GM18511 (cell line): ENCODE data around the gene KIF18B.
A peak's percentile ranks its signal among the peaks of the same experiment; 100 is the strongest.

Experiments used
- ATAC-seq: cut with Tn5 transposase; IDR thresholded peaks from one replicate; pipeline ENCODE4 v1.9.1; 2021; ENCODE audit warnings: mild to moderate bottlenecking, moderate library complexity; ENCODE audit not compliant: unreplicated experiment

Gene KIF18B

DNA sequence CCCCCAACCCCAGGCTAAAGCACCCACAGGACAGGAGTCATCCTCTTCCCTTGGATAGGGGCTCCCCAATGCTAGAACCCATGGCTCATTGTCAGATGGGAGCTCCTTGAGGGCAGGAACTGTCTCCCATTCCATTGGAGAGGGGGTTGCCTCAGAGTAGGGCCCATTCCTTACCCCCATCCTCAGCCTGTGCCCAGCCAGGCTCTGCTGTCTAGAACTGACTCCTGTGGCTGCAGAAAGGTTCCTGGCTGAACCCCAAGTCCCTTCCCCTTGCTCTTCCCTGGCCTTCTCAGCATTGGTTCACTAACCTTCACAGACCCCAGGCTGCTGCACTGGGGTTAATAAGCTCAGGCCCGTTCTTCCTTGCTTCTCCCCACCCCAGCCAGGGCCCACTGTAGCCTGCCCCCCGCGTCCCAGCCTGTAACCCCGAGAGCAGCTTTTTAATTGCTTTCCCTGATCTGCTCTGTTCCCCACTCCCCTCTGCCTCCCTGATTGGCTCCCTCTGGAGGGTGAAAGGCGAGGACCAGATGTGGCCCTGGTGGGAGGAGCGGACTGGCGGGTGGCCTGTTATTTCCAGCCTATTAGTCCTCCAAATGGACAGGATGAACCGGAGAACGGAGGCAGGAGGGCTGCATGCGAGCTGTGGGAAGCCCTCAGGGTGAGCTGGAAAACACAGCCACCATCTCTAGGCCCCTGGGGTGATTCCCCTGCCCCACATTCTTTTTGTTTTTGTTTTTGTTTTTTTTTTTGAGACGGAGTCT lies 26.3 kb downstream of the KIF18B start:
- ATAC-seq: no peak

DNA sequence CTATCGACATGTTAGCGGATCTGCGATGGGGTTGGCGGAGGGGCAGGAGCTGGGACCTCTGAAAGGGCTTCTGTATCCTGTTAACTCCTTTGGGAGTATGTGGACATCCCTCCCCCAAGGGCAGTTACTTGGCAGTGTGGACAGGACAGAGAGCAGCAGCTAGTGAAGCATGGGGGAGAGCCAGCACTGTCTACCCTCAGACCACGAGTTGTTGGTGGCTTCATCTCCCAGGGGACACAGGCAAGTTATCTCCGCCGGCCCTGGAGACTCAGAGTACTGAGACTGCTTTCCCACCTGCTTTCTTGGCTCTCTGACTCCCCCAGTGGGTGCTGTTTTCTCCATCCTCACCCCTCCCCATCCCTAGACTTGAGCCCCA lies 27.0 kb downstream of the KIF18B start:
- peak; percentile 30 for ATAC-seq

DNA sequence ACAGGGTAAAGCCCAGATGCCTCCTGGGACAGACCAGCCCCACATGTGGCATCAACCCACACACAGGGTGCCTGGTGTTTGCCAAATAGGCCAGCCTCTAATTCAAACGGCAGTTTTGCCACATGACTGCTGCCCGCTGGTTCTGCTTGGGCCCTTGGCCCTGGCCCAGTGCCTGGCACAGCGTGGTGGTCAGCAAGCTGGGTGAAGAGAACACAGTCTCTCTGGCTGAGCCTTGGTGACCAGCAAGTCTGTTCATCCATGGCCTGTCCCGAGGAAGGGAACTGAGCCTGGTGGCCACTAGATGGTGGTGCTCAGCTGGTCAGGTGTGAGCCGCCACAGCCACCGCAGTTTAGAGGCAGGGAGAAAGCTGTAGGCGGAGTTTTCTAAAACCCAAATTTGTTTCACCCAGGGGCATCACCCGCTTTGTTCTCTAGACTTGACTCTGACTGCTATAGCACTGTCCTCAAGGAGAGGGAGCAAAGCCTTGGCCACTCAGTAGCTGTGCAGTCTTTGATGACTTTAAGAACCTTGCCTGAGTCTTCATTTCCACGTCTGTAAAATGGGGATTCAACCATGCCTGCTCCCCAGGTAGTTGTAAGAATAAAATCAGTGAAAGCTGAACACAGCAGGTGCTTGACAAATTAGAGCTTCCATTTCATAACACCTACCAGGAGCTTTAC lies 27.5 kb downstream of the KIF18B start:
- peak; percentile 68 for ATAC-seq

DNA sequence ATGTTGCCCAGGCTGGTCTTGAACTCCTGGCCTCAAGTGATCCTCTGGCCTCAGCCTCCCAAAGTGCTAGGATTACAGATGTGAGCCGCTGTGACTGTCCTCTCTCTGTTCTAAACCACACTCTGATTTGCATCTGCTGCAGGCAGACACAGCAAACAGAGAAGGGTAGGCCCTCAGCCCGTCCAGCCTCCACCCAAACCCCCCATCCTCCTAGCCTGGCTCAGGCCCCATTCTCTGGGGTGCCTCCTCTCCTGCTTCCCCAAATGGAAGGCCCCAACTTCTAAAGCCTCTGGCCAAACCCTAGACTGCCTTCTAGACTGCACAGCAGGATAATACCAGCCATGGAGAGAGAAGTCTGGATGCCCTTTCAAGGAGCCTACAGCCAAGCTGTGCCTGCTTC lies 28.2 kb downstream of the KIF18B start:
- ATAC-seq: no peak

DNA sequence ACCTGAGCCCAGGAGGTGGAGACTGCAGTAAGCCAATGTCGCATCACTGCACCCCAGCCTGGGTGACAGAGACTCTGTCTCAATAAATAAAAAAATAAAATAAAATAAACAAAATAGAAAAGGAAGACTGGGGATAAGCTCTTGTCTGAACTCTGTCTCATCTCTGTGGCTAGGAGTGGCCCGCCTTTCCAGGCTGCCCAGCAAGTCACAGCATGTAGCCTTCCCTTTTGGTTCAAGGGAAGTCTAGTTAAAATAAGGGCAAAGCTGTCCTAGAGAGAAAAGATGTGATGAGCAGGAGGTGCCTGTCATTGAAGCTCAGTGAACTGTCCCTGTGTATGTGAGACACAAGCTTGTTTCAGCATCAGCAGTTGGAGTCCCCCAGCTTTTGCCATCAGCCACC lies 29.6 kb downstream of the KIF18B start:
- no peak for ATAC-seq

DNA sequence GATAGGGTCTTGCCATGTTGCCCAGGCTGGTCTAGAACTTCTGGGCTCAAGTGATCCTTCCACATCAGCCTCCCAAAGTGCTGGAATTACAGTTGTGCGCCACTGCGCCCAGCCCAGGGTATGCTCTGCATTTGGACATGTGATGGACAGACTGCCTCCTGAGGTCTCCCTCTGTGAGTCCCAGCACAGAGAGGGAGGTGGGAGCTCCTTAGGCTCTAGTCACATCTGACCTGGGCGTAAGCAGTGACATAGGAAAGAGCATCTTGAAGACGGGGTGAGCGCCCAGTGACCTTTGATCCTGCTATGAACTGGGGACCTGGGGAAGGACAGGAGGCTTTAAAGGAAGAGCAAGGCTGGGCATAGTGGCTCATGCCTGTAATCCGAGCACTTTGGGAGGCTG lies 30.1 kb downstream of the KIF18B start:
- ATAC-seq: no peak

DNA sequence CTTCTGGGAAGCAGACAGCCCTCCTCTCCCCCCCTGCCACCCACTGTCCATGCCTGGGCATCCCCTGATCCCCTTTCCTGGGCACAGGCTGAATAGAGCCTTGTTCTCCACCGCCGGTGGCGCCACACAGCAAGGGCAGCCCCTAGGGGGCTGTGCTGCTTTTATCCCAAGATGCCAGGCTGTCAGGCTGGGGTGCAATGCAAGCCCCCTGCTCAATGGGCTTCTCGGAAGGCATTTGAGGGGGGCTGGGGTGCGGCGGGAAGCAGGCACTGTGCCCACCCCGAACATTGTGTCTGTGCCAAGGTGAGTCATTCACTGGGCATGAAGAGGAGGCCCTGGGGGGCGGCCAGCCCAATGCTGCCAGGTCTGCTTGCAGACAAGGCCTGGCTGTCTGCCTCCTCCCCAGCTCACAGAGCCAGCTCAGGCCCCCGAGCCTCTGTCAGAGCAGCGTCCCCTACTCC lies 30.8 kb downstream of the KIF18B start:
- no peak for ATAC-seq

DNA sequence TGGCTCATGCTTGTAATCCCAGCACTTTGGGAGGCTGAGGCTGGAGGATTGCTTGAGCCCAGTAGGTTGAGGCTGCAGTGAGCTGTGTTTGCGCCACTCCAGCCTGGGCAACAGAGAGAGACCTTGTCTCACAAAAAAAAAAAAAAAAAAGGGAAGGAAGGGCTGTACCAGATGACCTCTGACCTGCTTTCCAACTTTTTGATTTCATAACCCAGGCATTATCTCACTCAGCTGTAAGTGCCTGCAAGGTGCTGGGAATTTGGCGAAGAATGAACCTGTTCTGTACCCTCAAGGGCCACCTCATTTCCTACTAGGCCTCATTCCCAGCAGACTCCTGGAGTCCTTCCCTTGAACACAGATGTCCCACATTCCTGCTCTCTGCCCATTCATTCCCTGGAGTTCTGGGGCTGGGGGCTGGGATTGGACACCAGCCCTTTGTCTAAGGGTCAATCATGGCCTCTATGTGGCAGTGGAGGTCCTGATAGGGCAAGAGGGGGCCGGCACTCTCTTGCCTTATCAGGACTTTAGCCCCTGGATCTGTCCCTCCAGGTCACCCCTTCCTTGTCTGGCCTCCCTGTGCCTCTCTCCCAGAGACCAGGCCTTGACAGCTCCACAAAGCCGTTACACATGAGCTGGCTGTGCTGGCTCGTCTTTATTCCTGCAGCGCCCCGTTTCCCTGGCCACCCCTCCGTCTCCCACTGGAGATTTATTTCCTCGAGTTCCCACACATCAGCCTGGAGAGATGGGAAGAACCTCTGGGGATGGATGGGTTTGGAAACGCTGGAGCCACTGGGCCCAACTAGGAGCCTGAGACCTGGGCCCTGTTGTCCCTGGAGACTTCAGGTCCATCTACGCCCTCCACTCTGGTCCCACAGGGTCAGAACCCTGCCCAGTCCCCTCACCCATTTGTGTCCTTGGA lies 31.5 kb downstream of the KIF18B start:
- no peak for ATAC-seq

DNA sequence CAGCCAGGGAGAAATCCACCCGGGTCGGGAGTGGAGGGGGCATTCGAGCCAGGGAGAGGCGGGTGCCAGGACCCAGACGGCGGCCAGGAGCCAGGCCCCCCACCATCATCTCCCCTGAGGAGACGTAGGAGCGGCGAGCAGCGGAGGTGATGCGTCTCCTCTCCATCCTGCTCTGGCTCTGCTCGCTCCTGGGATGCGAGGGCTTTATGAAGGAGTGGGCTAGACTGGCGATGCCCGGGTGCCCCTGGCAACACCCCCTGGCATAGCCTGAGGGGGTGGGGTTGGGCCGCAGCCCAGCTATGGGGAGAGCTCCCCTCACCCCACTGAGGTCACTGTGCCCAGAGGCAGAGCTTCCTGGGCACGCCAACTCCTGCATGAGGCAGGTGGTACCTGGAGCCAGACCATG lies 32.2 kb downstream of the KIF18B start, which contains the start of gene GFAP:
Gene GFAP, minus strand, starts transcription at position 180 of the 406 bp plus-strand sequence. Its CDS starts 14 bp downstream, at position 166.
- ATAC-seq: no peak

DNA sequence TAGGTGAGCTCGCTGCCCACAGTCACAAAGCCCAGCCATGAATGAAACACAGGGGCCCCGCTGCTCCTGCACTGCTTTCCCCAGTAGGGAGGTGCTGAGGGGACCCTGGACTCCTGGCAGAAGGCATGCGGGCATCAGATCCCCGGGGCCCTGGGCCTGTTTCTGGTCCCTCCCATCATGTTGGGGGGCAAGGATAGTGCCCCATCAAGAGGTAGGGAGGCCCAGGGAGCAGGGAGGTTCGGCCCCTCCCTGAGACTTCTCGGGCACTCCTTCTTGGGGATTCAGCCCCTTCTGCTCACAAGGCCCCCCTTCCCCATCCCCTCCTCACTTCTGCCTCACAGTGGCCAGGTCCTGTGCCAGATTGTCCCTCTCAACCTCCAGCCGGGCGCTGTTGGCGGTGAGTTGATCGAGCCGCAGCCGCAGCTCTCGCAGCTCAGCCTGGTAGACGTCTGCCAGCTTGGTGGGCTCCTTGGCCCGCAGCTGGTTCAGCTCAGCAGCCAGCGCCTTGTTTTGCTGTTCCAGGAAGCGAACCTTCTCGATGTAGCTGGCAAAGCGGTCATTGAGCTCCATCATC lies 32.8 kb downstream of the KIF18B start:
- no peak for ATAC-seq

DNA sequence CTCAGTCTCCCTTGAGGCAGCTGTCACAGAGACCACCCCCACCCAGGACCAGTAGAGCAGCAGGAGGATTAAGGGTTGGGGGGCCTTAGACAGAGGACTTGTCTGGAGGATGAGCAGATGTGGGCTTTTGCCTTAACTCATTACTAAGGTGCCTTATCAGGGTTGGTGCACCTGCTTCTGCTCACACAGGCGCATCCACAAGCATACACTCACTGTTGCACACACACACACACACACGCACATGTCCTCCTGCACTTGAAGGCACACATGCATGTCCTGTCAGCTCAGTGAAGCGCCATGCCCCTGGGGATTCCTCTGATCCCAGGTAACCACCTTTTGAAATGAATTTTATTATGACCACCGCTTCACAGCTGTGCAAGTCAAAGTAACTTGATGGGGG lies 33.4 kb downstream of the KIF18B start:
- no peak for ATAC-seq

DNA sequence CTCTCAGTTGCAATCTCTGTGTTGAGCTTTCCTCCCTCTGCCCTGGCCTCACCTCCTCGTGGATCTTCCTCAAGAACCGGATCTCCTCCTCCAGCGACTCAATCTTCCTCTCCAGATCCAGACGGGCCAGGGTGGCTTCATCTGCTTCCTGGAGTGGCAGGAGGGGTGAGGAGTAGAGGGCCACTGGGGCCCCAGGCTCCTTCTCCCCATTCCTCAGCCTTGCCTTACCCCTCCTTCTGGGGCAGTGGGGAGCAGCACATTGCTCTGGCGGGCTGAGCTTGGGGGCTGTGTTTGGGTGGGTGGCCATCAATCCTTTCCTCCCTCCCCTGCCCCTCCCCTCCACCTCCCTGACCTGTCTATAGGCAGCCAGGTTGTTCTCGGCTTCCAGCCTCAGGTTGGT lies 33.9 kb downstream of the KIF18B start:
- no peak for ATAC-seq

DNA sequence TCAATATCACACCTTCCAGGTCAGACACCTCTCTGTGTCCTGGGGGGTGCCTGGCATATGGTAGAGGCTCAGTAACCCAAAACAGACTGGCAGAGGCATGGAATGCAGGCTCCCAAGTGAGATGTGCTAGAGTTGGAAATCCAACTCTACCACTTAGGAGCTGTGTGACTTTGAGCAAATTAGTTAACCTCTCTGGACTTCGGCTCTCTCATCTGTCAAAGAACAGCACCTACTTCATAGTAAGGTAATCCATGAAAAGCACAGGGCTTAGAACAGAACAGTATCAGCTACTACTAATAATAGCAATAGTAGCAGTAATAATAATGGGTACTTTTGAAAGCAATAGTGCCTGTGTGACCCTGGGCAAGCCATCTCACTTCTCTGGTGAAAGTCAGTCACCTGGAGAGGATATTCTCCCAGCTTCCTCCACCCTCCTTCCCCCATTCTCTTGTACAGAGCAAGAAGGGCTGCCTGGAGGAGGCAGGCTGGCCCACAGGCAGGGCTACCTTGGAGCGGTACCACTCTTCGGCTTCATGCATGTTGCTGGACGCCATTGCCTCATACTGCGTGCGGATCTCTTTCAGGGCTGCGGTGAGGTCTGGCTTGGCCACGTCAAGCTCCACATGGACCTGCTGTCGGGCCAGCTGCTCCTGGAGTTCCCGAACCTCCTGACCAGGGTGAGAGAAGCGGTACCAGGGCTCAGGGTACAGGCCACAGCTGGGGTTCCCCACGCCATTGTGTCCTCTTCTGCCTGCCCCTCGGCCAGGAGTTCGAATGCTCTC lies 34.6 kb downstream of the KIF18B start:
- no peak for ATAC-seq

DNA sequence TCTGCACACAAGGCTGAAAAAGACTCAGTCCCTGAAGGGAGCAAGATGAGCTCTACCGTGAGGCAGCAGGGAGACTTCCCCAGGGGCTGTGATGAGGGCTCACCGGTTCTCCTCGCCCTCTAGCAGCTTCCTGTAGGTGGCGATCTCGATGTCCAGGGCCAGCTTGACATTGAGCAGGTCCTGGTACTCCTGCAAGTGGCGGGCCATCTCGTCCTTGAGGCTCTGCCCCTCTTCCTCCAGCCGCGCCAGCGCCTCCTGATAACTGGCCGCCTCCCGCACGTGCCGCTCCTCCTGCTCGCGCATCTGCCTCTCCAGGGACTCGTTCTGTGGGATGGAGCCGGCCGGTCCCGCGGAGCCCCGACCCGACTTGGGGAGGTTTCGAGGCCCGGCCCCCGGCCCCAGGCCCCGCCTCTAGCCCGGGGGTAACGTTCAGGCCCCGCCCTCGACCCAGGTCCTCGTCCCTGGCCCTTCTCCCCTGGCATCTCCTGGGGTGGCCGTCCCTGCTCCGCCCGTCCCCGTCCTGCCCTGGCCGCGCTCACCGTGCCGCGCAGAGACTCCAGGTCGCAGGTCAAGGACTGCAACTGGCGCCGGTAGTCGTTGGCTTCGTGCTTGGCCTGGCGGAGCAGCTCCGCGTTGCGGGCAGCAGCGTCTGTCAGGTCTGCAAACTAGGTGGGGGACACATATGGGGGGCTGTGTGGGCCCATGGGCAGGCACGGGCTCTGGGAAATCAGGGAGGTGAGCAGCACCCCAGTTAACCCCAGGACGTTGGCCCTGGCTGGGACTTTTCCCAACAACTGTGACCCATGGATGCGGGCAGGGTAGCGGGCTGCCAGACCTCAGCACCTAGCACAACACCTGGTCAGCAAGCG lies 36.2 kb downstream of the KIF18B start:
- ATAC-seq: no peak

DNA sequence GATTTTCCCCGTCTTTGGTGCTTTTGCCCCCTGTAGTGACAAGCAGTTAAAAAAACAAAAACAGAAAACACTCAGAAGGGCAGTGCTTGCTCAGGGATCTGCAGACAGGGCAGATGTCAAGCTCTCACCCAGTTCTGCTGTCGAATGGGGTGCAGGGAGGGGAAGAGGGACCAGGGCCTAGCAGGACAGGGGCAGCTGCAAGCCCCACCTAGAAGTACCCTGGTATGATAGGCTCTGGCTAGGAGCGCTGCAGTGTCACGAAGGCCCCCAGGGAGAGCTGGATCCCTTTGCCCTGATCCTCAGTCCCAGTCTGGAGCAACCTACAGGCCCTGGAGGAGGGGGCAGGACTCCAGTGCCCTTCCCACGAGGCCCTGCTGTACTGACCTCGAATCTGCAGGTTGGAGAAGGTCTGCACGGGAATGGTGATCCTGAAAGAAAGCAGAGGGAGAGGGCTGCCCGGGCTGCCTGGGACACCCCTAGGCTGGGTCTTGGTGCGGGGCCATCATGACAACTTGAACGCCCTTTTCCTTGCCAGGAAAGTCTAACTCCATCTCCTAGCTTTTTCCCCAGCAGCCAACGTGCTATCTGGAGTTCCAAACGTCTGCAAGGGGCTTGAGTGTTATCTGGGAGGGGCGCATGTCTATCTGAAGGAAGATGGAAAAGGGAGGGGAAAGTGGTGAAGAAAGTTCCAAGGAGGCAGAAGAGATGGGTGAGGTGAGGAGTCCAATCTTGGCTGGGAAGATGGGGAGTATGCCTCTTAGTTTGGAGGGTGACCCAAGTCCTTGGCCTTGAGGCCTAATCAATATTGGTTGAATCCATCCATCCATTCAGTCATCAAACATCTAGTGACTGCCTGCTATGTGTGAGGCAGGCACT lies 37.1 kb downstream of the KIF18B start:
- no peak for ATAC-seq

DNA sequence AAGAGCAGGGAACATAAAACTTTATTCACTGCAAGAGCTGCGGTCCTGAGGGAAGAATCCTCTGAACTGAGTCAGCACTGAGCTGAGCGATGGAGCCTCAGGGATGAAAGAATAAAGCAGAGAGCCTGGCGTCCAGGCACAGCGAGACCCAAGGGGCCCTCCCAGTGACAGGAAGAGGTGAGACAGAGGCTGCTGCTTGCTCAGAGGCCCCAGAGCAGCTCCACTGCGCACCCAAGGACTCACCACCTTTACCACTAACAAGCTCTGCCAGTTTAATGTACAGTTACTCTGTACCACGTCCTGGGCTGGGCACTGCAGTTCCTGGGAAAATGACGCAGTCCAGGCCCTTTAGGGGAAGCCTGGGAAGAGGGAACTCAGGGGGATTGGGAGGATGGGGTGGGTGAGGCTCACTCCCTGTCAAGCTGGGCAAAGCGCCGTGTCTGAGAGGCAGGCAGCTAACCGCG lies 37.9 kb downstream of the KIF18B start:
- no peak for ATAC-seq

DNA sequence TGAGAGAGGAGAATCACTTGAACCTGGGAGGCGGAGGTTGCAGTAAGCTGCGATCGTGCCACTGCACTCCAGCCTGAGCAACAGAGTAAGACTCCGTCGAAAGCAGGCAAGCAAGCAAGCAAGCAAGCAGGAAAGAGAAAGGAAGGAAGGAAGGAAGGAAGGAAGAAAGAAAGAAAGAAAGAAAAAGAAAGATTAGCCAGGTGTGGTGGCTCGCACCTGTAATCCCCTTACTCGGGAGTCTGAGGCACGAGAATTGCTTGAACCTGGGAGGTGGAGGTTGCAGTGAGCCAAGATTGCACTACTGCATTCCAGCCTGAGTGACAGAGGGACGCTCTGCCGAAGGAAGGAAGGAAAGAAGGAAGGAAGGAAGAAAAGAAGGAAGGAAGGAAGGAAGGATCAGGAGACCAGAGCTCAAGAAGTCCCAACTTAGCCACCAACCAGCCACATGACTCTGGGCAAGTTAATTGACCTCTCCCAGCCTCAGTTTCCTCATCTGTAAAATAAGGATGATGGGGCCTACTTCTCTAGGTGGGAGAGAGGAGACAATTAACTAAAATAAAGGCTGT lies 38.7 kb downstream of the KIF18B start:
- no peak for ATAC-seq
